ENCODE data around the gene SGK2.
A peak's percentile ranks its signal among the peaks of the same experiment; 100 is the strongest.

The SGK2 gene

GRCh38 chr20:43564993-43565757 lies 6.3 kb downstream of the SGK2 start:
- no peak for DNase-seq (ENCODE audit: low spot score)
- TF ChIP-seq, protein P1, sequence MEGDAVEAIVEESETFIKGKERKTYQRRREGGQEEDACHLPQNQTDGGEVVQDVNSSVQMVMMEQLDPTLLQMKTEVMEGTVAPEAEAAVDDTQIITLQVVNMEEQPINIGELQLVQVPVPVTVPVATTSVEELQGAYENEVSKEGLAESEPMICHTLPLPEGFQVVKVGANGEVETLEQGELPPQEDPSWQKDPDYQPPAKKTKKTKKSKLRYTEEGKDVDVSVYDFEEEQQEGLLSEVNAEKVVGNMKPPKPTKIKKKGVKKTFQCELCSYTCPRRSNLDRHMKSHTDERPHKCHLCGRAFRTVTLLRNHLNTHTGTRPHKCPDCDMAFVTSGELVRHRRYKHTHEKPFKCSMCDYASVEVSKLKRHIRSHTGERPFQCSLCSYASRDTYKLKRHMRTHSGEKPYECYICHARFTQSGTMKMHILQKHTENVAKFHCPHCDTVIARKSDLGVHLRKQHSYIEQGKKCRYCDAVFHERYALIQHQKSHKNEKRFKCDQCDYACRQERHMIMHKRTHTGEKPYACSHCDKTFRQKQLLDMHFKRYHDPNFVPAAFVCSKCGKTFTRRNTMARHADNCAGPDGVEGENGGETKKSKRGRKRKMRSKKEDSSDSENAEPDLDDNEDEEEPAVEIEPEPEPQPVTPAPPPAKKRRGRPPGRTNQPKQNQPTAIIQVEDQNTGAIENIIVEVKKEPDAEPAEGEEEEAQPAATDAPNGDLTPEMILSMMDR (IDR thresholded peaks at IDR 0.05; ENCODE audit: extremely low read depth, missing control alignments), result no peak

- DNase-seq (ENCODE audit: low spot score), result no peak
- TF ChIP-seq, protein P1 (IDR thresholded peaks at IDR 0.05; ENCODE audit: extremely low read depth, missing control alignments), result no peak
Measured at GRCh38 chr20:43565758-43566104, 6.9 kb downstream of the SGK2 start.

- DNase-seq (ENCODE audit: low spot score), result no peak
- TF ChIP-seq, protein P1 (IDR thresholded peaks at IDR 0.05; ENCODE audit: extremely low read depth, missing control alignments), result no peak
Measured at GRCh38 chr20:43567477-43567876, 8.7 kb downstream of the SGK2 start.

DNA sequence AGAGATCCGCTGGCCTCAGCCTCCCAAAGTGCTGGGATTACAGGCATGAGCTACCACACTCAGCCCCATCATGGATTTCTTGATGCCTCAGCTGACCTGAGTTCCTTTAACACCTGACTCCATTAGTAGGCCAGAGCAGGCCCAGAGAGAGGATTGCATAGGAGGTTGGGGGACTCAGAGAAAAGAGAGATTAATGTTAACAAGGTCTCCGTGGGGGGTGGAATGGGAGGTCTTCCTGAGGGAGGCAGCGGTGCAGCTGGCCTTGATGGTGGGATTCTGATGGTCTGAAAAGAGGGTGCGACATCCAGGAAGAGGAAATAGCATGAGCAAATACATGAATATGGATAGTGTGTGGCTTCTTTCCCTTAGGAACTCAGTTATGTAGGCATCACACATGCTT lies 9.9 kb downstream of the SGK2 start:
- TF ChIP-seq, protein P1 (IDR thresholded peaks at IDR 0.05; ENCODE audit: extremely low read depth, missing control alignments), result no peak
- no peak for DNase-seq (ENCODE audit: low spot score)

- TF ChIP-seq, protein P1 (IDR thresholded peaks at IDR 0.05; ENCODE audit: extremely low read depth, missing control alignments), result no peak
- no peak for DNase-seq (ENCODE audit: low spot score)
Measured at GRCh38 chr20:43569282-43569681, 10.5 kb downstream of the SGK2 start.

DNA sequence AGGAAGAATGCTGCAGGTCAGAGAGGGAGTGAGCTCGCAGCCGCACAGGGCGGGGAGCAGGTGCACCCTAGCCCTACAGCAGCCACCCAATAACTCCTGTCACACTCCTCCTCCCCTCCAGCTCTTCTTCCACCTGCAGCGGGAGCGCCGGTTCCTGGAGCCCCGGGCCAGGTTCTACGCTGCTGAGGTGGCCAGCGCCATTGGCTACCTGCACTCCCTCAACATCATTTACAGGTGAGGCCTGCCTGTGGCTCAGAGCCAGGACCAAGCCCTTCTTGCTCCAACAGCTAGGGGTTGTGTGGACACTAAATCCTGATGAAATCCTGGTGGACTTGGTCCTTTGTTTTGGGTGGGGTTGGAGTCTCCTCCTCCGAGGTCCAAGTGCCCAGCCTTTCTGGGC lies 11.7 kb downstream of the SGK2 start:
- TF ChIP-seq, protein P1 (IDR thresholded peaks at IDR 0.05; ENCODE audit: extremely low read depth, missing control alignments), result no peak

GRCh38 chr20:43571310-43571709 lies 12.5 kb downstream of the SGK2 start:
- no peak for DNase-seq (ENCODE audit: low spot score)
- TF ChIP-seq, protein P1 (IDR thresholded peaks at IDR 0.05; ENCODE audit: extremely low read depth, missing control alignments), result peak; percentile 18

More for the DNA sequence above, 11.7 kb downstream of the SGK2 start:
- DNase-seq (ENCODE audit: low spot score), result no peak

All from GM20000 (cell line).